CD14-positive monocyte (primary cell): ENCODE results near the gene GPER1. TPM values are rescaled to one million over a fixed set of nuclear protein-coding genes. Genes with fewer than 3 reads are reported as not detected.

Source experiments
- DNase-seq, 3 donors: peaks; one replicate each; pipeline ENCODE4 v3.0.0-alpha.2; 2011 to 2022
- H2AFZ ChIP-seq: 2 replicates; pipeline ENCODE4 v1.6.0; 2012; ENCODE audit warnings: mild to moderate bottlenecking, low read depth, low read length, inconsistent platforms; ENCODE audit not compliant: insufficient read depth, poor library complexity, severe bottlenecking
- H3K27ac ChIP-seq, 2 donors: 1 replicate in 1 of 2; 2 replicates in 1 of 2; pipeline ENCODE4 v1.5.1; 2012 to 2013; ENCODE audit warnings: low read length in 2 of 2, control low read depth in 1 of 2, inconsistent platforms in 1 of 2, low read depth in 1 of 2, mild to moderate bottlenecking in 1 of 2
- H3K27me3 ChIP-seq, 2 donors: one replicate each; pipeline versions ENCODE4 v1.6.0 to v1.6.1; 2011 to 2013; ENCODE audit warnings: low read length in 2 of 2; ENCODE audit not compliant: control insufficient read depth in 2 of 2, insufficient read depth in 2 of 2
- H3K36me3 ChIP-seq, 2 donors: replicated peaks in 1 of 2; 1 replicate in 1 of 2; 2 replicates in 1 of 2; pipeline versions ENCODE4 v1.5.1 to v1.6.1; 2012 to 2013; ENCODE audit warnings: low read length in 2 of 2, control low read depth in 1 of 2, inconsistent platforms in 1 of 2, mild to moderate bottlenecking in 1 of 2; ENCODE audit not compliant: insufficient read depth in 2 of 2, control insufficient read depth in 1 of 2
- H3K4me1 ChIP-seq, 2 donors: 1 replicate in 1 of 2; 2 replicates in 1 of 2; pipeline versions ENCODE4 v1.5.1 to v1.6.1; 2012 to 2013; ENCODE audit warnings: low read length in 2 of 2, control low read depth in 1 of 2, inconsistent platforms in 1 of 2, mild to moderate bottlenecking in 1 of 2, moderate library complexity in 1 of 2; ENCODE audit not compliant: insufficient read depth in 2 of 2, control insufficient read depth in 1 of 2
- H3K4me2 ChIP-seq: replicated peaks from 2 replicates; pipeline ENCODE3; 2012; ENCODE audit warnings: low read length, moderate library complexity, mild to moderate bottlenecking; ENCODE audit not compliant: poor library complexity, severe bottlenecking; ENCODE audit errors: extremely low read depth
- H3K4me3 ChIP-seq, 3 experiments: fragments of 200-600 bp in 1 of 3; sonication (generic) in 1 of 3; replicated peaks in 1 of 3; 1 replicate in 2 of 3; 2 replicates in 1 of 3; pipeline ENCODE4 v1.5.1; 2011 to 2013; ENCODE audit warnings: low read length in 3 of 3, mild to moderate bottlenecking in 3 of 3, control low read depth in 2 of 3, low read depth in 2 of 3, inconsistent platforms in 1 of 3, moderate library complexity in 1 of 3
- H3K79me2 ChIP-seq: 2 replicates; pipeline ENCODE4 v1.6.0; 2012; ENCODE audit warnings: mild to moderate bottlenecking, control low read depth, inconsistent platforms, low read length, moderate library complexity; ENCODE audit not compliant: insufficient read depth
- H3K9ac ChIP-seq: 2 replicates; pipeline ENCODE4 v1.6.0; 2017; ENCODE audit warnings: low read length, mild to moderate bottlenecking; ENCODE audit not compliant: insufficient read depth, poor library complexity, severe bottlenecking
- H3K9me3 ChIP-seq, 2 donors: replicated peaks in 1 of 2; 1 replicate in 1 of 2; 2 replicates in 1 of 2; pipeline versions ENCODE4 v1.5.1 to v1.6.1; 2012 to 2013; ENCODE audit warnings: low read length in 2 of 2, control low read depth in 1 of 2; ENCODE audit not compliant: control insufficient read depth in 1 of 2, insufficient read depth in 1 of 2
- H4K20me1 ChIP-seq: 2 replicates; pipeline ENCODE4 v1.6.0; 2012; ENCODE audit warnings: mild to moderate bottlenecking, low read length, control low read depth, moderate library complexity; ENCODE audit not compliant: insufficient read depth
- H3K27ac Mint-ChIP-seq, 7 donors: one replicate each; pipeline ENCODE4 v1.8.0; 2020; ENCODE audit warnings: mild to moderate bottlenecking in 7 of 7, mixed read lengths in 7 of 7, moderate library complexity in 6 of 7, inconsistent platforms in 2 of 7
- H3K27me3 Mint-ChIP-seq, 3 donors: one replicate each; pipeline ENCODE4 v1.8.0; 2021 to 2022; ENCODE audit warnings: low read depth in 3 of 3, mild to moderate bottlenecking in 3 of 3, mixed read lengths in 3 of 3, moderate library complexity in 3 of 3, inconsistent platforms in 1 of 3
- H3K36me3 Mint-ChIP-seq, 2 donors: one replicate each; pipeline ENCODE4 v1.8.0; 2020; ENCODE audit warnings: mixed read lengths in 2 of 2, inconsistent platforms in 1 of 2, mild to moderate bottlenecking in 1 of 2
- H3K4me1 Mint-ChIP-seq: one replicate; pipeline ENCODE4 v1.8.0; 2020; ENCODE audit warnings: mild to moderate bottlenecking, mixed read lengths
- H3K4me3 Mint-ChIP-seq, 2 donors: one replicate each; pipeline ENCODE4 v1.8.0; 2020; ENCODE audit warnings: mild to moderate bottlenecking in 2 of 2, mixed read lengths in 2 of 2, moderate library complexity in 1 of 2
- H3K9me3 Mint-ChIP-seq, 7 donors: one replicate each; pipeline ENCODE4 v1.8.0; 2020 to 2022; ENCODE audit warnings: mixed read lengths in 7 of 7, mild to moderate bottlenecking in 6 of 7, moderate library complexity in 6 of 7, inconsistent platforms in 2 of 7
- WGBS: methylation state at CpG from one replicate; pipeline ENCODE4 v1.1.5; 2013; ENCODE audit warnings: missing lambda C conversion rate; ENCODE audit not compliant: insufficient coverage; 5-methylcytosine and 5-hydroxymethylcytosine counted together
- intact Hi-C, 2 donors: fragments of 100-400 bp; cut with micrococcal nuclease; formaldehyde crosslinking; loops; one replicate each; pipeline versions ENCODE4 v1.15.0 to v1.15.1; 2023
- polyA plus RNA-seq, 3 donors: library from polyadenylated mRNA; depleted of rRNA in 1 of 3; unstranded in 2 of 3; stranded (reverse) in 1 of 3; fragments of 300-500 nt in 2 of 3; fragments of >200 nt in 1 of 3; fragmentation: Illumina TruSeq in 2 of 3; gene quantifications; 1 replicate in 2 of 3; 2 replicates in 1 of 3; pipeline ENCODE4 v1.2.3, GENCODE V29; 2012 to 2021
- TF ChIP-seq, protein P1 (sequence below): fragments of 200-600 bp; IDR thresholded peaks from one replicate; pipeline ENCODE4 v1.8.0; 2022; ENCODE audit warnings: antibody characterized with exemption, mild to moderate bottlenecking

Gene GPER1
- polyA plus RNA-seq, 3 donors, result 0.35 to 10.0 (median 4.1) TPM

DNA sequence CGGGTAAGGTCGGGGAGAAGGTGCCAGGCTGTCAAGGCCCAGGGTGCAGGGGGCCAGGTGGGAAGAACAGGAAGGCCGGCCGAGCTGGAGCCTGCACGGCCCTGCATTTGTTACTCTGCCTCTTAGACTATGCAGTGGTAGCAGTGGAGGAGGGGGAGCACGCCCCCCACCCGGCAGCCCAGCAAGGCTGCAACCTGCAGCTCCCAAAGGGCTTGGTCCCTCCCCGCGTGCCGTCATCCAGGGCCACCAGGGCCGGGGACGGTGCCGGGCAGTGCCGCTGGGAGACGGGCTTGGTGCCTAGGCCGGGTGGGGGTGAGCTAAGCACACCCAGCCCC is 7.0 kb upstream of the GPER1 start:
- H3K9me3 ChIP-seq, result no peaks in the 10 kb centered on the region
- 93% methylated on average over 15 of the region's 16 CpGs for WGBS
- H3K36me3 Mint-ChIP-seq, result no peaks in the 10 kb centered on the region
- H3K9me3 Mint-ChIP-seq, result no peaks in the 10 kb centered on the region
- no peak for DNase-seq
- TF ChIP-seq, protein P1, sequence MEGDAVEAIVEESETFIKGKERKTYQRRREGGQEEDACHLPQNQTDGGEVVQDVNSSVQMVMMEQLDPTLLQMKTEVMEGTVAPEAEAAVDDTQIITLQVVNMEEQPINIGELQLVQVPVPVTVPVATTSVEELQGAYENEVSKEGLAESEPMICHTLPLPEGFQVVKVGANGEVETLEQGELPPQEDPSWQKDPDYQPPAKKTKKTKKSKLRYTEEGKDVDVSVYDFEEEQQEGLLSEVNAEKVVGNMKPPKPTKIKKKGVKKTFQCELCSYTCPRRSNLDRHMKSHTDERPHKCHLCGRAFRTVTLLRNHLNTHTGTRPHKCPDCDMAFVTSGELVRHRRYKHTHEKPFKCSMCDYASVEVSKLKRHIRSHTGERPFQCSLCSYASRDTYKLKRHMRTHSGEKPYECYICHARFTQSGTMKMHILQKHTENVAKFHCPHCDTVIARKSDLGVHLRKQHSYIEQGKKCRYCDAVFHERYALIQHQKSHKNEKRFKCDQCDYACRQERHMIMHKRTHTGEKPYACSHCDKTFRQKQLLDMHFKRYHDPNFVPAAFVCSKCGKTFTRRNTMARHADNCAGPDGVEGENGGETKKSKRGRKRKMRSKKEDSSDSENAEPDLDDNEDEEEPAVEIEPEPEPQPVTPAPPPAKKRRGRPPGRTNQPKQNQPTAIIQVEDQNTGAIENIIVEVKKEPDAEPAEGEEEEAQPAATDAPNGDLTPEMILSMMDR, result no peak
- H3K9ac ChIP-seq, result no peak overlapping the region
- no peak overlapping the region for H3K4me2 ChIP-seq
- H3K27me3 Mint-ChIP-seq, result peaks cover 3 to 4% (median 4%) of the 10 kb centered on the region in 3 donors
- H4K20me1 ChIP-seq, result no peaks in the 10 kb centered on the region
- H3K4me3 ChIP-seq, result no peak overlapping the region
- no peak overlapping the region for H3K27ac Mint-ChIP-seq
- H3K27me3 ChIP-seq, result no peaks in the 10 kb centered on the region
- intact Hi-C loops, result no loop called here
- no peaks in the 10 kb centered on the region for H3K4me1 ChIP-seq
- H3K27ac ChIP-seq, result no peak overlapping the region
- H3K36me3 ChIP-seq, result no peaks in the 10 kb centered on the region
- no peaks in the 10 kb centered on the region for H3K79me2 ChIP-seq
- no peaks in the 10 kb centered on the region for H3K4me1 Mint-ChIP-seq
- no peak overlapping the region for H3K4me3 Mint-ChIP-seq
- no peak overlapping the region for H2AFZ ChIP-seq

DNA sequence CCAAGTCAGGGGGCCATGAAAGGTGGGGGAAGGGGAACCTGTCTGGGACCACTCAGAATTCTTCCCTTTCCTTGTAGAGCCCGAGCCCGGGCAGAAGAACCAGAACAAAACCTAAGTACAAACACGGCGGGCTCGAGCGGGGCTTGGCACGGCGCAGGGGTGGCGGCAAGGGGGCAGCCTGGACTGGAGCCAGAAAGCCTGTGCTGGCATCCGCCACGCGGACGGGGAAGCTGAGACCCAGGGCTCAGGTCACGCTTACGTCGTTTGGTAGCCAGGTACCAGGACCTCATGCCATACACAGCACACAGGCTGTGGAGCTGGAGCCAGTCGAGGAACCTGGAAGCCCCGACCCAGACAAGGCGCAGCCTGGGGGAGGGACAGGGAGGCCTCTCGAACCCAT is 6.6 kb upstream of the GPER1 start:
- Histone ChIP-seq H2AFZ (no peak overlapping the region), H3K4me3 (no peak overlapping the region), H4K20me1 (no peaks in the 10 kb centered on the region), H3K4me2 (no peak overlapping the region), H3K9me3 (no peaks in the 10 kb centered on the region), H3K36me3 (no peaks in the 10 kb centered on the region), H3K9ac (no peak overlapping the region), H3K4me1 (peaks cover 0 to 1% of the 10 kb centered on the region in 2 donors), H3K79me2 (no peaks in the 10 kb centered on the region), H3K27me3 (no peaks in the 10 kb centered on the region), H3K27ac (no peak overlapping the region)
- intact Hi-C loops, result no loop called here
- no peak overlapping the region for H3K27ac Mint-ChIP-seq
- WGBS, result 90% methylated on average over 13 of the region's 20 CpGs
- no peaks in the 10 kb centered on the region for H3K4me1 Mint-ChIP-seq
- DNase-seq, result no peak
- TF ChIP-seq, protein P1, result no peak
- H3K9me3 Mint-ChIP-seq, result no peaks in the 10 kb centered on the region
- no peak overlapping the region for H3K4me3 Mint-ChIP-seq
- H3K27me3 Mint-ChIP-seq, result peaks cover 2 to 4% (median 3%) of the 10 kb centered on the region in 3 donors
- H3K36me3 Mint-ChIP-seq, result no peaks in the 10 kb centered on the region
